A673 (cell line): ENCODE data around the gene KYAT1.

Source experiments
- CTCF ChIP-seq: fragments of 300-800, 200-600 bp; sonication (generic); conservative IDR thresholded peaks from 2 replicates; pipeline ENCODE4 v1.5.1; 2017; ENCODE audit warnings: low read depth, mild to moderate bottlenecking, antibody characterized with exemption, low read length, moderate library complexity, mixed read lengths
- EZH2 ChIP-seq: fragments of 200-600 bp; sonication (generic); IDR thresholded peaks from 2 replicates; pipeline ENCODE4 v1.6.1; 2017; ENCODE audit warnings: borderline replicate concordance, low read depth, mild to moderate bottlenecking, mixed read lengths, antibody characterized with exemption, low read length; ENCODE audit not compliant: poor library complexity, severe bottlenecking

GRCh38 chr9:128898845-128899565 lies 17.3 kb upstream of the KYAT1 start:
- TF ChIP-seq CTCF: no peak
- TF ChIP-seq EZH2: no peak
